Umbilical cord (tissue), 2 donors: ENCODE data around the gene ARHGAP26. TPM values are rescaled to one million over a fixed set of nuclear protein-coding genes. Genes with fewer than 3 reads are reported as not detected.
"Not testable (repeated sequence)": the region's sequence is repeated elsewhere in the genome, so short reads cannot be mapped to it uniquely, and the experiment has no call there.

ENCODE experiments used
- DNase-seq: peaks from one replicate; pipeline ENCODE4 v3.0.0-alpha.2; 2015; ENCODE audit warnings: low spot score
- total RNA-seq: library from RNA; depleted of rRNA; stranded (reverse); fragments of >200 nt; gene quantifications from one replicate; pipeline ENCODE4 v1.2.3, GENCODE V29; 2014; ENCODE audit warnings: low replicate concordance; ENCODE audit not compliant: insufficient read depth

The ARHGAP26 gene
- total RNA-seq, 1 donor from 2014 or later = 17.3 TPM

GRCh38 chr5:143083006-143083405 lies 312.8 kb downstream of the ARHGAP26 start:
- DNase-seq = no peak

GRCh38 chr5:143084407-143084806 lies 314.2 kb downstream of the ARHGAP26 start:
- DNase-seq = no peak

GRCh38 chr5:143085319-143085917 lies 315.2 kb downstream of the ARHGAP26 start:
- no peak for DNase-seq

GRCh38 chr5:143086546-143086907 lies 316.4 kb downstream of the ARHGAP26 start:
- DNase-seq = peak; percentile 61

GRCh38 chr5:143086908-143087637 lies 316.9 kb downstream of the ARHGAP26 start:
- DNase-seq = peak; percentile 79

GRCh38 chr5:143088702-143089101 lies 318.5 kb downstream of the ARHGAP26 start:
- not testable (repeated sequence) for DNase-seq

GRCh38 chr5:143090044-143090443 lies 319.9 kb downstream of the ARHGAP26 start:
- not testable (repeated sequence) for DNase-seq

- not testable (repeated sequence) for DNase-seq
These were observed 322.7 kb downstream of the ARHGAP26 start for GRCh38 chr5:143092711-143093451.

- DNase-seq = no peak
These were observed 323.4 kb downstream of the ARHGAP26 start for GRCh38 chr5:143093452-143094086.

GRCh38 chr5:143094087-143094521 lies 323.9 kb downstream of the ARHGAP26 start:
- DNase-seq = no peak

- not testable (repeated sequence) for DNase-seq
These were observed 324.4 kb downstream of the ARHGAP26 start for GRCh38 chr5:143094608-143095007.

GRCh38 chr5:143101121-143101520 lies 330.9 kb downstream of the ARHGAP26 start:
- DNase-seq = no peak

- no peak for DNase-seq
These were observed 331.7 kb downstream of the ARHGAP26 start for GRCh38 chr5:143101725-143102386.

GRCh38 chr5:143102411-143102810 lies 332.2 kb downstream of the ARHGAP26 start:
- no peak for DNase-seq

- DNase-seq = no peak
These were observed 335.2 kb downstream of the ARHGAP26 start for GRCh38 chr5:143105216-143105905.

- no peak for DNase-seq
These were observed 336.0 kb downstream of the ARHGAP26 start for GRCh38 chr5:143106174-143106573.

- DNase-seq = no peak
These were observed 338.4 kb downstream of the ARHGAP26 start for GRCh38 chr5:143108498-143109128.

GRCh38 chr5:143110591-143110990 lies 340.4 kb downstream of the ARHGAP26 start:
- no peak for DNase-seq

GRCh38 chr5:143111799-143112198 lies 341.6 kb downstream of the ARHGAP26 start:
- DNase-seq = no peak

- no peak for DNase-seq
These were observed 343.3 kb downstream of the ARHGAP26 start for GRCh38 chr5:143113461-143113860.
